HL-60 (cell line): ENCODE measurements around the gene RNU1-4.
"Not testable (repeated sequence)": the region's sequence is repeated elsewhere in the genome, so short reads cannot be mapped to it uniquely, and the experiment has no call there.

Experiments used
- CTCF ChIP-seq: IDR thresholded peaks from one replicate; pipeline ENCODE4 v1.5.1; 2011; ENCODE audit warnings: low read length, control low read depth, inconsistent platforms; ENCODE audit not compliant: insufficient read depth
- POLR2AphosphoS5 ChIP-seq: IDR thresholded peaks from 2 replicates; pipeline ENCODE4 v1.6.1; 2012; ENCODE audit warnings: low read depth
- REST ChIP-seq: IDR thresholded peaks from 2 replicates; pipeline ENCODE4 v1.6.1; 2012; ENCODE audit warnings: low read depth; ENCODE audit not compliant: insufficient replicate concordance
- SPI1 ChIP-seq: IDR thresholded peaks from 2 replicates; pipeline ENCODE4 v1.6.1; 2012; ENCODE audit warnings: low read depth, mild to moderate bottlenecking, borderline replicate concordance

GRCh38 chr1:16710618-16711017, 29.7 kb upstream of the RNU1-4 start:
- not testable (repeated sequence) for TF ChIP-seq CTCF, REST, POLR2AphosphoS5, SPI1
